GM12874 (cell line): ENCODE measurements around the gene PNN.

Source experiments
- CTCF ChIP-seq: IDR thresholded peaks from 2 replicates; pipeline ENCODE4 v1.5.1; 2011; ENCODE audit warnings: low read depth, mild to moderate bottlenecking, control low read depth, low read length, moderate library complexity; ENCODE audit not compliant: insufficient read depth

The PNN gene

GRCh38 chr14:39185256-39186049 is 10.4 kb downstream of the PNN start:
- no peak for TF ChIP-seq CTCF

GRCh38 chr14:39186941-39187525 is 12.0 kb downstream of the PNN start:
- TF ChIP-seq CTCF = no peak

- no peak for TF ChIP-seq CTCF
These were observed 28.9 kb downstream of the PNN start for GRCh38 chr14:39203659-39204606.

GRCh38 chr14:39211109-39211741 is 36.2 kb downstream of the PNN start:
- TF ChIP-seq CTCF = no peak

- TF ChIP-seq CTCF = no peak
These were observed 37.0 kb downstream of the PNN start for GRCh38 chr14:39212034-39212433.

GRCh38 chr14:39212693-39213092 is 37.6 kb downstream of the PNN start:
- no peak for TF ChIP-seq CTCF

- TF ChIP-seq CTCF = no peak
These were observed 42.3 kb downstream of the PNN start for GRCh38 chr14:39217214-39217879.
